Activated CD8-positive, alpha-beta T cell treated with anti-CD3 and anti-CD28 coated beads, Interleukin-2, amount 10 ng/mL, durations not matched to agents 7 days and 5 days (primary cell): Measurements from ENCODE around the gene KCP. TPM values are rescaled to one million over a fixed set of nuclear protein-coding genes. Genes with fewer than 3 reads are reported as not detected.

Experiments used
- ATAC-seq: fragments of 150-1000 bp; cut with Tn5 transposase; one replicate; pipeline ENCODE4 v1.10.0; 2021; ENCODE audit warnings: moderate library complexity
- CTCF ChIA-PET: fragments of 350-600 bp; sonication (Branson Sonifier 250); formaldehyde crosslinking; loops from one replicate; lab custom pipeline; 2021; ENCODE audit warnings: antibody characterized with exemption; lab: Charles Lee
- POLR2A ChIA-PET: fragments of 350-600 bp; sonication (Branson Sonifier 250); formaldehyde crosslinking; loops from one replicate; lab custom pipeline; 2021; ENCODE audit warnings: antibody characterized with exemption; lab: Charles Lee
- DNase-seq: peaks from one replicate; pipeline ENCODE4 v3.0.0-alpha.2; 2020
- H3K27ac Mint-ChIP-seq: one replicate; pipeline ENCODE4 v1.8.0; 2021; ENCODE audit warnings: mild to moderate bottlenecking, mixed read lengths
- H3K27me3 Mint-ChIP-seq: one replicate; pipeline ENCODE4 v1.8.0; 2021; ENCODE audit warnings: low read depth, mixed read lengths
- H3K36me3 Mint-ChIP-seq: one replicate; pipeline ENCODE4 v1.8.0; 2021; ENCODE audit warnings: low read depth, mixed read lengths
- H3K4me1 Mint-ChIP-seq: one replicate; pipeline ENCODE4 v1.8.0; 2021; ENCODE audit warnings: low read depth, mixed read lengths
- H3K4me3 Mint-ChIP-seq: one replicate; pipeline ENCODE4 v1.8.0; 2021; ENCODE audit warnings: mild to moderate bottlenecking, mixed read lengths
- H3K9me3 Mint-ChIP-seq: one replicate; pipeline ENCODE4 v1.8.0; 2022; ENCODE audit warnings: mixed read lengths; ENCODE audit not compliant: insufficient read depth
- total RNA-seq, 2 experiments: library from RNA; stranded (reverse); gene quantifications; one replicate each; pipeline ENCODE4 v1.2.3, GENCODE V29; 2021

Gene KCP
- total RNA-seq, 2 experiments from 2014 or later = 0.21 TPM; not detected in 1

GRCh38 chr7:128827971-128828711 lies 82.4 kb downstream of the KCP start:
- Mint-ChIP-seq H3K9me3 (no peaks in the 10 kb centered on the region), H3K27me3 (peaks cover 34% of the 10 kb centered on the region), H3K4me3 (no peak overlapping the region), H3K4me1 (peaks cover 17% of the 10 kb centered on the region), H3K36me3 (no peaks in the 10 kb centered on the region), H3K27ac (no peak overlapping the region)
- no peak for DNase-seq
- ChIA-PET CTCF (interaction anchor here (1.0 to 1.1 kb wide), 2 partner anchors 14 to 56 kb away, joined by 3 to 4 read pairs; no protein-coding TSS in a partner anchor), POLR2A (no interaction called here)
- ATAC-seq = no peak

GRCh38 chr7:128827248-128827958 lies 83.1 kb downstream of the KCP start:
- peaks cover 17% of the 10 kb centered on the region for H3K4me1 Mint-ChIP-seq
- no peak overlapping the region for H3K27ac Mint-ChIP-seq
- no peaks in the 10 kb centered on the region for H3K36me3 Mint-ChIP-seq
- H3K4me3 Mint-ChIP-seq = no peak overlapping the region
- no peak for DNase-seq
- ATAC-seq = no peak
- no peaks in the 10 kb centered on the region for H3K9me3 Mint-ChIP-seq
- peaks cover 32% of the 10 kb centered on the region for H3K27me3 Mint-ChIP-seq
- ChIA-PET POLR2A (no interaction called here), CTCF (interaction anchor here (1.0 kb wide), 1 partner anchor 56 kb away, joined by 4 read pairs; no protein-coding TSS in a partner anchor)

DNA sequence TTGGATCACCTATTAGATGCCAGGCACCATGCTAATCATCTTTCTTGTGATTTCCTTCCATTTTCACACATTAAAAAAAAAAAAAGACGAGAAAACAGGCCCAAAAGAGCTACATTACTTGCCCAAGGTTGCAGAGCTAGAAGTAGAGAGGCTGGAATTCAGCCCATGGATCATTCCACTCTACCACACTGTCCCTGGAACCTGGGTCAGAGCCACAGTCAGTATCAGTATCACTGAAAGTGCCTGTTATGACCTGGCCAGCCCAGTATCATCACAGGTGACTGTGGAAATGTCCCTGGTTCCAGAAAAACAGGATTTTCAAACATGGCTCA lies 83.6 kb downstream of the KCP start:
- Mint-ChIP-seq H3K9me3 (no peaks in the 10 kb centered on the region), H3K4me3 (no peak overlapping the region), H3K27ac (no peak overlapping the region), H3K36me3 (no peaks in the 10 kb centered on the region), H3K4me1 (peaks cover 17% of the 10 kb centered on the region), H3K27me3 (peaks cover 30% of the 10 kb centered on the region)
- ChIA-PET CTCF (no interaction called here), POLR2A (no interaction called here)
- DNase-seq (no peak), ATAC-seq (no peak)

Other genes with a start within 250 kb of the KCP start
- gene GARIN1A, start 238.4 kb downstream of the KCP start, total RNA-seq = under 1 TPM; 0.26 to 0.60 TPM
- 10 to 100 TPM; 34.8 to 35.5 TPM for gene CALU, start 171.3 kb downstream of the KCP start, total RNA-seq
- gene OPN1SW, start 134.9 kb downstream of the KCP start, total RNA-seq = not detected
- 1 to 10 TPM; 5.6 to 8.9 TPM for gene CCDC136, start 118.7 kb downstream of the KCP start, total RNA-seq
- not detected for gene FLNC, start 80.3 kb downstream of the KCP start, total RNA-seq
- gene ATP6V1F, start 47.9 kb downstream of the KCP start, total RNA-seq = 100 to 1,000 TPM; 130 to 138 TPM
- 1 to 10 TPM; 7.4 to 8.0 TPM for gene IRF5, start 27.2 kb upstream of the KCP start, total RNA-seq
- 10 to 100 TPM; 47.2 to 47.9 TPM for gene TNPO3, start 144.4 kb upstream of the KCP start, total RNA-seq
- 1 to 10 TPM; 2.7 to 2.8 TPM for gene TSPAN33, start 234.0 kb upstream of the KCP start, total RNA-seq